DMS 273 (cell line): ENCODE data around the gene B4GALNT2.
"Not testable (repeated sequence)": the region's sequence is repeated elsewhere in the genome, so short reads cannot be mapped to it uniquely, and the experiment has no call there.

Source experiments
- DNase-seq: peaks from one replicate; lab custom pipeline; 2025; ENCODE audit not compliant: unreplicated experiment; lab: John Stamatoyannopoulos, UW

Gene B4GALNT2

GRCh38 chr17:49180303-49180702 is 47.7 kb downstream of the B4GALNT2 start:
- peak; percentile 82 for DNase-seq

GRCh38 chr17:49180998-49181635 is 48.5 kb downstream of the B4GALNT2 start:
- DNase-seq: no peak

- no peak for DNase-seq
Measured at GRCh38 chr17:49183341-49183740, 50.8 kb downstream of the B4GALNT2 start.

GRCh38 chr17:49183801-49184200 is 51.2 kb downstream of the B4GALNT2 start:
- no peak for DNase-seq

GRCh38 chr17:49184522-49184921 is 52.0 kb downstream of the B4GALNT2 start:
- not testable (repeated sequence) for DNase-seq

- peak; percentile 7 for DNase-seq
Measured at GRCh38 chr17:49185381-49185780, 52.8 kb downstream of the B4GALNT2 start.

GRCh38 chr17:49187301-49187700 is 54.7 kb downstream of the B4GALNT2 start:
- no peak for DNase-seq

- DNase-seq: peak; percentile 20
Measured at GRCh38 chr17:49190932-49191331, 58.4 kb downstream of the B4GALNT2 start.

GRCh38 chr17:49191409-49191916 is 58.9 kb downstream of the B4GALNT2 start:
- DNase-seq: no peak

GRCh38 chr17:49191917-49192741 is 59.6 kb downstream of the B4GALNT2 start:
- peak; percentile 99 for DNase-seq

GRCh38 chr17:49193513-49194296 is 61.1 kb downstream of the B4GALNT2 start:
- peak; percentile 85 for DNase-seq

- no peak for DNase-seq
Measured at GRCh38 chr17:49194297-49194607, 61.7 kb downstream of the B4GALNT2 start.

- DNase-seq: no peak
Measured at GRCh38 chr17:49195751-49196150, 63.2 kb downstream of the B4GALNT2 start.

- no peak for DNase-seq
Measured at GRCh38 chr17:49196520-49196919, 64.0 kb downstream of the B4GALNT2 start.

GRCh38 chr17:49197346-49197998 is 64.9 kb downstream of the B4GALNT2 start:
- DNase-seq: no peak

GRCh38 chr17:49198211-49198610 is 65.6 kb downstream of the B4GALNT2 start:
- no peak for DNase-seq

GRCh38 chr17:49200423-49201083 is 68.0 kb downstream of the B4GALNT2 start:
- DNase-seq: no peak

- no peak for DNase-seq
Measured at GRCh38 chr17:49201481-49201927, 68.9 kb downstream of the B4GALNT2 start.

- no peak for DNase-seq
Measured at GRCh38 chr17:49203796-49204195, 71.2 kb downstream of the B4GALNT2 start.

- DNase-seq: no peak
Measured at GRCh38 chr17:49204516-49204915, 71.9 kb downstream of the B4GALNT2 start.
